ENCODE data around the gene ADAD2.
A peak's percentile ranks its signal among the peaks of the same experiment; 100 is the strongest.

Gene ADAD2

GRCh38 chr16:84190731-84191388 is at the start of gene ADAD2:
TSS of gene ADAD2 (plus strand) at chr16:84191157. CDS start at chr16:84191231, 74 bp downstream.
- no peak within 1 kb of the TSS for H3K4me3 ChIP-seq (ENCODE audit: low read depth in 1 of 2, low read length in 2 of 2)
- no peaks in the 10 kb centered on the region for H3K9me3 ChIP-seq (ENCODE audit: control insufficient read depth in 1 of 2, low read length in 2 of 2)
- H3K36me3 ChIP-seq (ENCODE audit: control insufficient read depth in 1 of 2, insufficient read depth in 2 of 2, low read length in 2 of 2) = no peaks in the 10 kb centered on the region
- no peaks in the 10 kb centered on the region for H3K27me3 ChIP-seq (ENCODE audit: control insufficient read depth in 1 of 2, insufficient read depth in 2 of 2, low read length in 2 of 2)
- H3K9ac ChIP-seq (ENCODE audit: low read depth in 1 of 2, low read length in 2 of 2) = no peak within 1 kb of the TSS
- H3K27ac ChIP-seq (ENCODE audit: low read depth, low read length) = no peak within 1 kb of the TSS
- H3K4me1 ChIP-seq (ENCODE audit: control insufficient read depth in 1 of 2, insufficient read depth in 2 of 2, low read length in 2 of 2) = peaks cover 2 to 6% of the 10 kb centered on the region in 2 donors

- Histone ChIP-seq H3K27me3 (ENCODE audit: control insufficient read depth in 1 of 2, insufficient read depth in 2 of 2, low read length in 2 of 2) (no peaks in the 10 kb centered on the region), H3K9me3 (ENCODE audit: control insufficient read depth in 1 of 2, low read length in 2 of 2) (no peaks in the 10 kb centered on the region), H3K4me3 (ENCODE audit: low read depth in 1 of 2, low read length in 2 of 2) (no peak overlapping the region), H3K4me1 (ENCODE audit: control insufficient read depth in 1 of 2, insufficient read depth in 2 of 2, low read length in 2 of 2) (peaks cover 0 to 9% of the 10 kb centered on the region in 2 donors), H3K9ac (ENCODE audit: low read depth in 1 of 2, low read length in 2 of 2) (no peak overlapping the region), H3K27ac (ENCODE audit: low read depth, low read length) (no peak overlapping the region), H3K36me3 (ENCODE audit: control insufficient read depth in 1 of 2, insufficient read depth in 2 of 2, low read length in 2 of 2) (no peaks in the 10 kb centered on the region)
These were observed 47.9 kb upstream of the ADAD2 start for GRCh38 chr16:84143081-84143480.

- H3K27me3 ChIP-seq (ENCODE audit: control insufficient read depth in 1 of 2, insufficient read depth in 2 of 2, low read length in 2 of 2) = no peaks in the 10 kb centered on the region
- peak overlapping the region; percentile 68 for H3K9ac ChIP-seq (ENCODE audit: low read depth in 1 of 2, low read length in 2 of 2)
- H3K9me3 ChIP-seq (ENCODE audit: control insufficient read depth in 1 of 2, low read length in 2 of 2) = no peaks in the 10 kb centered on the region
- H3K4me3 ChIP-seq (ENCODE audit: low read depth in 1 of 2, low read length in 2 of 2) = peak overlapping the region; percentile 75 to 86
- no peak overlapping the region for H3K27ac ChIP-seq (ENCODE audit: low read depth, low read length)
- no peaks in the 10 kb centered on the region for H3K36me3 ChIP-seq (ENCODE audit: control insufficient read depth in 1 of 2, insufficient read depth in 2 of 2, low read length in 2 of 2)
- peaks cover 0 to 9% of the 10 kb centered on the region in 2 donors for H3K4me1 ChIP-seq (ENCODE audit: control insufficient read depth in 1 of 2, insufficient read depth in 2 of 2, low read length in 2 of 2)
These were observed 47.2 kb upstream of the ADAD2 start for GRCh38 chr16:84143784-84144199.

- peaks cover 0 to 9% of the 10 kb centered on the region in 2 donors for H3K4me1 ChIP-seq (ENCODE audit: control insufficient read depth in 1 of 2, insufficient read depth in 2 of 2, low read length in 2 of 2)
- peak overlapping the region; percentile 75 to 86 for H3K4me3 ChIP-seq (ENCODE audit: low read depth in 1 of 2, low read length in 2 of 2)
- H3K36me3 ChIP-seq (ENCODE audit: control insufficient read depth in 1 of 2, insufficient read depth in 2 of 2, low read length in 2 of 2) = no peaks in the 10 kb centered on the region
- H3K9me3 ChIP-seq (ENCODE audit: control insufficient read depth in 1 of 2, low read length in 2 of 2) = no peaks in the 10 kb centered on the region
- peak overlapping the region; percentile 68 for H3K9ac ChIP-seq (ENCODE audit: low read depth in 1 of 2, low read length in 2 of 2)
- H3K27ac ChIP-seq (ENCODE audit: low read depth, low read length) = no peak overlapping the region
- no peaks in the 10 kb centered on the region for H3K27me3 ChIP-seq (ENCODE audit: control insufficient read depth in 1 of 2, insufficient read depth in 2 of 2, low read length in 2 of 2)
These were observed 46.6 kb upstream of the ADAD2 start for GRCh38 chr16:84144209-84144858.

- Histone ChIP-seq H3K4me1 (ENCODE audit: control insufficient read depth in 1 of 2, insufficient read depth in 2 of 2, low read length in 2 of 2) (peaks cover 0 to 9% of the 10 kb centered on the region in 2 donors), H3K27ac (ENCODE audit: low read depth, low read length) (no peak within 1 kb of the TSS), H3K4me3 (ENCODE audit: low read depth in 1 of 2, low read length in 2 of 2) (peak within 1 kb of the TSS; percentile 75 to 86), H3K9ac (ENCODE audit: low read depth in 1 of 2, low read length in 2 of 2) (peak within 1 kb of the TSS; percentile 68), H3K9me3 (ENCODE audit: control insufficient read depth in 1 of 2, low read length in 2 of 2) (no peaks in the 10 kb centered on the region), H3K27me3 (ENCODE audit: control insufficient read depth in 1 of 2, insufficient read depth in 2 of 2, low read length in 2 of 2) (no peaks in the 10 kb centered on the region), H3K36me3 (ENCODE audit: control insufficient read depth in 1 of 2, insufficient read depth in 2 of 2, low read length in 2 of 2) (no peaks in the 10 kb centered on the region)
These were observed 45.9 kb upstream of the ADAD2 start, which contains the start of the genes DNAAF1 and HSDL1 for GRCh38 chr16:84144859-84145639. TSS of gene DNAAF1 (plus strand) at chr16:84145308. CDS start at chr16:84145441, 133 bp downstream. TSS of gene HSDL1 (minus strand) at chr16:84145177. CDS start at chr16:84131321, 13,856 bp downstream.

GRCh38 chr16:84150926-84151325 is 40.0 kb upstream of the ADAD2 start:
- Histone ChIP-seq H3K4me1 (ENCODE audit: control insufficient read depth in 1 of 2, insufficient read depth in 2 of 2, low read length in 2 of 2) (no peaks in the 10 kb centered on the region), H3K36me3 (ENCODE audit: control insufficient read depth in 1 of 2, insufficient read depth in 2 of 2, low read length in 2 of 2) (no peaks in the 10 kb centered on the region), H3K9me3 (ENCODE audit: control insufficient read depth in 1 of 2, low read length in 2 of 2) (no peaks in the 10 kb centered on the region)

GRCh38 chr16:84153660-84154214 is 37.2 kb upstream of the ADAD2 start:
- no peaks in the 10 kb centered on the region for H3K4me1 ChIP-seq (ENCODE audit: control insufficient read depth in 1 of 2, insufficient read depth in 2 of 2, low read length in 2 of 2)
- no peak overlapping the region for H3K9ac ChIP-seq (ENCODE audit: low read depth in 1 of 2, low read length in 2 of 2)
- no peaks in the 10 kb centered on the region for H3K9me3 ChIP-seq (ENCODE audit: control insufficient read depth in 1 of 2, low read length in 2 of 2)
- H3K27me3 ChIP-seq (ENCODE audit: control insufficient read depth in 1 of 2, insufficient read depth in 2 of 2, low read length in 2 of 2) = no peaks in the 10 kb centered on the region
- no peaks in the 10 kb centered on the region for H3K36me3 ChIP-seq (ENCODE audit: control insufficient read depth in 1 of 2, insufficient read depth in 2 of 2, low read length in 2 of 2)
- no peak overlapping the region for H3K4me3 ChIP-seq (ENCODE audit: low read depth in 1 of 2, low read length in 2 of 2)
- H3K27ac ChIP-seq (ENCODE audit: low read depth, low read length) = no peak overlapping the region

More at GRCh38 chr16:84150926-84151325, 40.0 kb upstream of the ADAD2 start:
- no peak overlapping the region for H3K9ac ChIP-seq (ENCODE audit: low read depth in 1 of 2, low read length in 2 of 2)
- H3K27ac ChIP-seq (ENCODE audit: low read depth, low read length) = no peak overlapping the region
- no peak overlapping the region for H3K4me3 ChIP-seq (ENCODE audit: low read depth in 1 of 2, low read length in 2 of 2)
- no peaks in the 10 kb centered on the region for H3K27me3 ChIP-seq (ENCODE audit: control insufficient read depth in 1 of 2, insufficient read depth in 2 of 2, low read length in 2 of 2)

GRCh38 chr16:84155226-84155625 is 35.7 kb upstream of the ADAD2 start:
- Histone ChIP-seq H3K9me3 (ENCODE audit: control insufficient read depth in 1 of 2, low read length in 2 of 2) (no peaks in the 10 kb centered on the region), H3K4me3 (ENCODE audit: low read depth in 1 of 2, low read length in 2 of 2) (no peak overlapping the region), H3K9ac (ENCODE audit: low read depth in 1 of 2, low read length in 2 of 2) (no peak overlapping the region), H3K4me1 (ENCODE audit: control insufficient read depth in 1 of 2, insufficient read depth in 2 of 2, low read length in 2 of 2) (no peaks in the 10 kb centered on the region), H3K36me3 (ENCODE audit: control insufficient read depth in 1 of 2, insufficient read depth in 2 of 2, low read length in 2 of 2) (no peaks in the 10 kb centered on the region), H3K27ac (ENCODE audit: low read depth, low read length) (no peak overlapping the region), H3K27me3 (ENCODE audit: control insufficient read depth in 1 of 2, insufficient read depth in 2 of 2, low read length in 2 of 2) (peaks cover 0 to 8% of the 10 kb centered on the region in 2 donors)

GRCh38 chr16:84155771-84156170 is 35.2 kb upstream of the ADAD2 start:
- Histone ChIP-seq H3K4me1 (ENCODE audit: control insufficient read depth in 1 of 2, insufficient read depth in 2 of 2, low read length in 2 of 2) (no peaks in the 10 kb centered on the region), H3K9ac (ENCODE audit: low read depth in 1 of 2, low read length in 2 of 2) (no peak overlapping the region), H3K27ac (ENCODE audit: low read depth, low read length) (no peak overlapping the region), H3K36me3 (ENCODE audit: control insufficient read depth in 1 of 2, insufficient read depth in 2 of 2, low read length in 2 of 2) (no peaks in the 10 kb centered on the region), H3K4me3 (ENCODE audit: low read depth in 1 of 2, low read length in 2 of 2) (no peak overlapping the region), H3K9me3 (ENCODE audit: control insufficient read depth in 1 of 2, low read length in 2 of 2) (no peaks in the 10 kb centered on the region), H3K27me3 (ENCODE audit: control insufficient read depth in 1 of 2, insufficient read depth in 2 of 2, low read length in 2 of 2) (peaks cover 0 to 8% of the 10 kb centered on the region in 2 donors)
